Fibroblast of lung (primary cell): ENCODE results near the gene RBBP4.

ENCODE experiments used
- EZH2 ChIP-seq: IDR thresholded peaks from 2 replicates; pipeline ENCODE4 v1.5.1; 2012; ENCODE audit warnings: low read length, control low read depth, mild to moderate bottlenecking; ENCODE audit errors: missing control alignments
- TF ChIP-seq, protein P1 (sequence below), 2 donors: IDR thresholded peaks in 1 of 2; conservative IDR thresholded peaks in 1 of 2; 1 replicate in 1 of 2; 2 replicates in 1 of 2; pipeline ENCODE4 v1.5.1; 2011 to 2012; ENCODE audit warnings: low read length in 2 of 2, control low read depth in 1 of 2, inconsistent platforms in 1 of 2, low read depth in 1 of 2, mild to moderate bottlenecking in 1 of 2

DNA sequence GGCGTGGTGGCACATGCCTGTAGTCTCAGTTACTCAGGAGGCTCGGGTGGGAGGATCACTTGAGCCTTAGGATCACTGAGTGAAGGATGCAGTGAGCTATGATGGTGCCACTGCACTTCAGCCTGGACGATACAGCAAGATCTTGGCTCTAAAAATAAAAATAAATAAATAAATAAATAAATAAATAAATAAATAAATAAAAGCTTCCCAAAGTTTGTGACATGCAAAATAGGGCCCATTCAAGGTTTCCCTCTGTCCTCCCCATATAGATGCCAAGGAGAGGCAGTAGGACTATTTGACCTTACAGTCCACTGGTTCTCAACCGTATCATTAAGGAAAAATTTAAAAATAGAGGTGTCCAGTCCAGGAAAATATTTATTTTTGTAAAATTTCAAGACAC, 41.8 kb upstream of the RBBP4 start:
- TF ChIP-seq, protein P1, sequence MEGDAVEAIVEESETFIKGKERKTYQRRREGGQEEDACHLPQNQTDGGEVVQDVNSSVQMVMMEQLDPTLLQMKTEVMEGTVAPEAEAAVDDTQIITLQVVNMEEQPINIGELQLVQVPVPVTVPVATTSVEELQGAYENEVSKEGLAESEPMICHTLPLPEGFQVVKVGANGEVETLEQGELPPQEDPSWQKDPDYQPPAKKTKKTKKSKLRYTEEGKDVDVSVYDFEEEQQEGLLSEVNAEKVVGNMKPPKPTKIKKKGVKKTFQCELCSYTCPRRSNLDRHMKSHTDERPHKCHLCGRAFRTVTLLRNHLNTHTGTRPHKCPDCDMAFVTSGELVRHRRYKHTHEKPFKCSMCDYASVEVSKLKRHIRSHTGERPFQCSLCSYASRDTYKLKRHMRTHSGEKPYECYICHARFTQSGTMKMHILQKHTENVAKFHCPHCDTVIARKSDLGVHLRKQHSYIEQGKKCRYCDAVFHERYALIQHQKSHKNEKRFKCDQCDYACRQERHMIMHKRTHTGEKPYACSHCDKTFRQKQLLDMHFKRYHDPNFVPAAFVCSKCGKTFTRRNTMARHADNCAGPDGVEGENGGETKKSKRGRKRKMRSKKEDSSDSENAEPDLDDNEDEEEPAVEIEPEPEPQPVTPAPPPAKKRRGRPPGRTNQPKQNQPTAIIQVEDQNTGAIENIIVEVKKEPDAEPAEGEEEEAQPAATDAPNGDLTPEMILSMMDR (conservative IDR thresholded peaks at IDR 0.05 in 1 of 2, IDR thresholded peaks at IDR 0.05 in 1 of 2; ENCODE audit: low read depth in 1 of 2, low read length in 2 of 2): no peak
- TF ChIP-seq EZH2: no peak
